T-helper 1 cell treated with Interleukin-12 subunit alpha and Interleukin-12 subunit beta and Interleukin-4 antibody, amounts not matched to agents 30 ng/mL and 1 ng/mL, for 36 hours (primary cell): Measurements from ENCODE around the gene NSMCE4A. TPM values are rescaled to one million over a fixed set of nuclear protein-coding genes. Genes with fewer than 3 reads are reported as not detected.
"Not testable (repeated sequence)": the region's sequence is repeated elsewhere in the genome, so short reads cannot be mapped to it uniquely, and the experiment has no call there.

Experiments used
- intact Hi-C: fragments of 100-400 bp; cut with micrococcal nuclease; formaldehyde crosslinking; loops from one replicate; pipeline ENCODE4 v1.15.1; 2024
- total RNA-seq: library from RNA; stranded (reverse); gene quantifications from 2 replicates; pipeline ENCODE4 v1.2.3, GENCODE V29; 2022

NSMCE4A gene
- total RNA-seq, 1 donor from 2014 or later = 60.2 TPM

- intact Hi-C loops = no loop called here
Measured at GRCh38 chr10:121942749-121943416, 32.1 kb downstream of the NSMCE4A start.

GRCh38 chr10:121941532-121941931, 33.5 kb downstream of the NSMCE4A start:
- intact Hi-C loops = no loop called here

GRCh38 chr10:121936295-121936694, 38.7 kb downstream of the NSMCE4A start:
- intact Hi-C loops = no loop called here

GRCh38 chr10:121935702-121936101, 39.3 kb downstream of the NSMCE4A start:
- intact Hi-C loops = no loop called here

GRCh38 chr10:121930268-121931085, 44.5 kb downstream of the NSMCE4A start:
- intact Hi-C loops = not testable (repeated sequence)

- intact Hi-C loops = loop anchor here (2.0 kb wide), 1 partner anchor 1079 kb away; the partner anchor contains the start of genes ACADSB and IKZF5
Measured at GRCh38 chr10:121929585-121930267, 45.3 kb downstream of the NSMCE4A start.

- intact Hi-C loops = loop anchor here (1.0 to 2.0 kb wide), 4 partner anchors 46 to 1226 kb away; partner anchors contain the start of genes ACADSB, BUB3, IKZF5 and WDR11
Measured at GRCh38 chr10:121928528-121928884, 46.5 kb downstream of the NSMCE4A start.

- intact Hi-C loops = loop anchor here (1.0 to 2.0 kb wide), 7 partner anchors 27 to 1226 kb away; partner anchors contain the start of genes ACADSB, BUB3, FAM24B and IKZF5
Measured at GRCh38 chr10:121927841-121928527, 47.0 kb downstream of the NSMCE4A start, which contains the start of gene ATE1. Gene ATE1, minus strand, starts transcription at chr10:121928031. Its CDS starts 82 bp downstream, at chr10:121927949.

- intact Hi-C loops = loop anchor here (1.0 to 2.0 kb wide), 3 partner anchors 27 to 951 kb away; partner anchors contain the start of genes FAM24B and PLEKHA1
Measured at GRCh38 chr10:121927318-121927840, 47.6 kb downstream of the NSMCE4A start.

- intact Hi-C loops = loop anchor here (1.0 to 2.0 kb wide), 3 partner anchors 26 to 952 kb away; partner anchors contain the start of genes FAM24B and PLEKHA1
Measured at GRCh38 chr10:121926671-121927317, 48.2 kb downstream of the NSMCE4A start.

GRCh38 chr10:121926157-121926556, 48.9 kb downstream of the NSMCE4A start:
- intact Hi-C loops = loop anchor here (2.0 kb wide), 2 partner anchors 25 to 953 kb away; partner anchors contain the start of gene FAM24B

- intact Hi-C loops = no loop called here
Measured at GRCh38 chr10:121921238-121921931, 53.6 kb downstream of the NSMCE4A start.

- intact Hi-C loops = no loop called here
Measured at GRCh38 chr10:121919666-121920065, 55.4 kb downstream of the NSMCE4A start.

- intact Hi-C loops = not testable (repeated sequence)
Measured at GRCh38 chr10:121918800-121919199, 56.2 kb downstream of the NSMCE4A start.

- intact Hi-C loops = no loop called here
Measured at GRCh38 chr10:121914661-121915060, 60.4 kb downstream of the NSMCE4A start.

GRCh38 chr10:121911421-121911697, 63.7 kb downstream of the NSMCE4A start:
- intact Hi-C loops = no loop called here

- intact Hi-C loops = no loop called here
Measured at GRCh38 chr10:121910673-121911420, 64.2 kb downstream of the NSMCE4A start.
